K562 (cell line): ENCODE data around the gene ACOT7. TPM values are rescaled to one million over a fixed set of nuclear protein-coding genes. Genes with fewer than 3 reads are reported as not detected.

Experiments used
- ATAC-seq: fragments of 200-7000 bp; cut with Tn5 transposase; 3 replicates; pipeline ENCODE4 v1.9.1; 2020; ENCODE audit warnings: moderate library complexity
- BruUV-seq: library from RNA; stranded (reverse); fragments of 400-500 nt; replicated peaks from 2 replicates; lab custom pipeline; 2021; lab: Mats Ljungman, UMichigan
- CTCF ChIA-PET: fragments of 300-600 bp; formaldehyde crosslinking; extraction: SDS; loops from one replicate; lab custom pipeline; 2021; ENCODE audit warnings: low intra/inter-chr PET ratio; lab: Yijun Ruan, JAX
- POLR2A ChIA-PET: fragments of 300-600, 350-650 bp; sonication (Branson Sonifier 250); formaldehyde crosslinking; extraction: SDS; loops from one replicate; lab custom pipeline; 2021; ENCODE audit warnings: antibody characterized with exemption, inconsistent platforms; lab: Yijun Ruan, JAX
- DNase-seq, 4 experiments: peaks; one replicate each; pipeline versions ENCODE4 v3.0.0 to v3.0.0-alpha.2; 2011 to 2018; ENCODE audit warnings: low spot score in 3 of 4, mixed read lengths in 3 of 4; ENCODE audit errors: extremely low read depth in 1 of 4
- FAIRE-seq: peaks from 2 replicates; lab custom pipeline; 2011; peaks lifted over from hg19 to GRCh38; lab: Jason Lieb, UNC
- H2AFZ ChIP-seq: 2 replicates; pipeline ENCODE4 v1.6.0; 2011; ENCODE audit warnings: low read depth, low read length, control low read depth, inconsistent platforms
- H3K27ac ChIP-seq: fragments of 200-600 bp; 3 replicates; pipeline ENCODE4 v1.8.0; 2011; ENCODE audit warnings: low read depth, mild to moderate bottlenecking, control low read depth, inconsistent platforms, low read length, moderate library complexity, mixed read lengths; ENCODE audit errors: extremely low read depth
- H3K27me3 ChIP-seq, 2 experiments: fragments of 300-600 bp in 1 of 2; 2 replicates in 1 of 2; 3 replicates in 1 of 2; pipeline versions ENCODE4 v1.6.0 to v1.8.0; 2011; ENCODE audit warnings: inconsistent platforms in 2 of 2, low read length in 2 of 2, mild to moderate bottlenecking in 1 of 2, mixed read lengths in 1 of 2, moderate library complexity in 1 of 2; ENCODE audit not compliant: control insufficient read depth in 2 of 2, insufficient read depth in 2 of 2
- H3K36me3 ChIP-seq: fragments of 300-600 bp; 3 replicates; pipeline ENCODE4 v1.8.0; 2011; ENCODE audit warnings: mild to moderate bottlenecking, low read length, inconsistent platforms; ENCODE audit not compliant: control insufficient read depth, insufficient read depth
- H3K4me1 ChIP-seq, 2 experiments: fragments of 200-600 bp in 1 of 2; replicated peaks in 1 of 2; 2 replicates in 1 of 2; 3 replicates in 1 of 2; pipeline versions ENCODE4 v1.5.1 to v1.8.0; 2011; ENCODE audit warnings: inconsistent platforms in 2 of 2, low read length in 2 of 2, mild to moderate bottlenecking in 1 of 2, mixed read lengths in 1 of 2, moderate library complexity in 1 of 2; ENCODE audit not compliant: control insufficient read depth in 2 of 2, insufficient read depth in 2 of 2
- H3K4me2 ChIP-seq: 2 replicates; pipeline ENCODE4 v1.6.1; 2011; ENCODE audit warnings: low read length, control low read depth, inconsistent platforms, mixed read lengths; ENCODE audit not compliant: insufficient read depth
- H3K4me3 ChIP-seq: fragments of 200-600 bp; sonication (generic), shearing (Covaris generic); 2 replicates; pipeline ENCODE4 v1.5.1; 2016; ENCODE audit warnings: control low read depth, inconsistent platforms
- H3K79me2 ChIP-seq: fragments of 200-600 bp; 3 replicates; pipeline ENCODE4 v1.8.0; 2011; ENCODE audit warnings: low read length, inconsistent platforms; ENCODE audit not compliant: control insufficient read depth, insufficient read depth
- H3K9ac ChIP-seq, 2 experiments: 2 replicates each; pipeline versions ENCODE4 v1.6.0 to v1.6.1; 2011; ENCODE audit warnings: low read depth in 2 of 2, low read length in 2 of 2, control low read depth in 1 of 2, inconsistent platforms in 1 of 2, mild to moderate bottlenecking in 1 of 2, mixed read lengths in 1 of 2; ENCODE audit not compliant: insufficient read depth in 1 of 2
- H3K9me1 ChIP-seq: one replicate; pipeline ENCODE4 v1.6.0; 2011; ENCODE audit warnings: inconsistent platforms, mild to moderate bottlenecking, low read length, moderate library complexity; ENCODE audit not compliant: control insufficient read depth, insufficient read depth
- H3K9me3 ChIP-seq: replicated peaks from 2 replicates; pipeline ENCODE4 v1.5.1; 2011; ENCODE audit warnings: low read depth, low read length, inconsistent platforms; ENCODE audit not compliant: control insufficient read depth, insufficient read depth
- H4K20me1 ChIP-seq: replicated peaks from 2 replicates; pipeline ENCODE4 v1.6.1; 2011; ENCODE audit warnings: low read length, inconsistent platforms, mixed read lengths; ENCODE audit not compliant: control insufficient read depth, insufficient read depth
- CHCHD3 ChIP-seq: fragments of 250-450 bp; sonication (Bioruptor Pico); IDR thresholded peaks from 2 replicates; pipeline ENCODE4 v2.1.2; 2022; ENCODE audit warnings: mild to moderate bottlenecking
- EHMT2 ChIP-seq: fragments of 450-650 bp; IDR thresholded peaks from 2 replicates; pipeline ENCODE4 v1.6.1; 2018; ENCODE audit warnings: antibody characterized with exemption
- ETV1 ChIP-seq: fragments of 450-650 bp; conservative IDR thresholded peaks from 2 replicates; pipeline ENCODE4 v1.6.1; 2016; ENCODE audit warnings: missing genetic modification characterization, control low read depth, low read depth, missing compliant biosample characterization
- SNRNP70 ChIP-seq: fragments of 200-400 bp; formaldehyde crosslinking; optimal IDR thresholded peaks from 2 replicates; pipeline ENCODE3; 2017; ENCODE audit warnings: low read depth, low read length
- SOX6 ChIP-seq: fragments of 450-650 bp; IDR thresholded peaks from 2 replicates; pipeline ENCODE4 v1.6.1; 2014; ENCODE audit warnings: mild to moderate bottlenecking
- TCFL5 ChIP-seq: fragments of 250-450 bp; sonication (Bioruptor Pico); conservative IDR thresholded peaks from 2 replicates; pipeline ENCODE4 v1.6.1; 2021; ENCODE audit warnings: mild to moderate bottlenecking, moderate library complexity, matching md5 sums
- ZNF431 ChIP-seq: sonication (generic); formaldehyde crosslinking; IDR thresholded peaks from 2 replicates; pipeline ENCODE4 v1.8.0; 2022; ENCODE audit warnings: mild to moderate bottlenecking, missing genetic modification reagents
- WGBS: fragments of 100-300 bp; shearing (Covaris generic); methylation state at CpG from one replicate; pipeline ENCODE4 v1.1.6; 2016; ENCODE audit warnings: low coverage, mixed read lengths; ENCODE audit not compliant: insufficient coverage; ENCODE audit errors: missing lambda C conversion rate; 5-methylcytosine and 5-hydroxymethylcytosine counted together
- in situ Hi-C: fragments of 300-500 bp; cut with MboI; formaldehyde crosslinking; loops from 4 replicates; pipeline ENCODE4 v1.15.0; 2018; ENCODE audit warnings: inconsistent platforms, mixed read lengths
- intact Hi-C: fragments of 100-400 bp; cut with micrococcal nuclease; formaldehyde crosslinking; loops from 2 replicates; pipeline ENCODE4 v1.14.2; 2022
- polyA plus RNA-seq, 8 experiments: library from polyadenylated mRNA; depleted of rRNA in 4 of 8; stranded (reverse) in 5 of 8; unstranded in 3 of 8; fragments of >200 nt; fragmentation: Nextera tagmentation in 2 of 8; fragmentation: Illumina TruSeq in 1 of 8; extraction: Ambion mirVana in 2 of 8; extraction: Trizol in 1 of 8; gene quantifications; 2 replicates each; pipeline versions ENCODE4 v1.2.1 to v1.2.3, GENCODE V29; 2011 to 2014; ENCODE audit warnings: inconsistent platforms in 1 of 8, missing spikeins in 1 of 8
- total RNA-seq, 7 experiments: library from RNA; depleted of rRNA in 6 of 7; stranded (reverse); fragments of >200 nt in 6 of 7; fragmentation: Illumina TruSeq in 2 of 7; extraction: Trizol in 2 of 7; gene quantifications; 2 replicates each; pipeline versions ENCODE4 v1.2.1 to v1.2.3, GENCODE V29; 2011 to 2021; ENCODE audit warnings: low replicate concordance in 1 of 7
- TF ChIP-seq, protein P1 (sequence below): sonication (generic); formaldehyde crosslinking; IDR thresholded peaks from 2 replicates; pipeline ENCODE4 v1.8.1; 2022; ENCODE audit warnings: missing genetic modification reagents
- TF ChIP-seq, protein P2 (sequence below): fragments of 250-450 bp; sonication (Bioruptor Pico); IDR thresholded peaks from 2 replicates; pipeline ENCODE4 v1.4.0; 2020; ENCODE audit warnings: mild to moderate bottlenecking

The ACOT7 gene
- total and polyA plus RNA-seq, 9 of the 15 experiments (the other 6 are each of a cell fraction or from before 2014, with no cell fraction given): 7.0 to 92.6 (median 37.2) TPM

DNA sequence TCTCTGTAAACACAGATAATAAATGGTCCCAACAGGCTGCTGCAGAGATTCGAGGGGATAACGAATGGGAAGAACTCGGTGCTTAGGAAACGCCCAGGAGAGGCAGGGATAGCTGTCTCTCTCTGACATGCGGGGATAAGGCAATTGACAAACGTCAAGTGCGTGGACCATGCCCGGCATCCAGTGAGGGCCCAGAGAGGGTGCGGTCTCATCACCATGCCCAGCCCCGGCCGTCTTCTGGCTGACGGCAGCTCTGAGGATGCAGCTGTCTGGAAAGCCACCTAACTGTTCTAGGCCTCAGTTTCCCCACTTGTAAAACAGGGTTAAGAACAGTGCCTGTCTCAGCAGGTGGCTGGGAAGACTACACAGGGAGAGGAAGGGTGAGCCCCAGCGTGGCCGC, 48.1 kb downstream of the ACOT7 start:
- H3K4me3 ChIP-seq: no peak overlapping the region
- H3K27me3 ChIP-seq: no peaks in the 10 kb centered on the region
- TF ChIP-seq CHCHD3: no peak
- TF ChIP-seq TCFL5: no peak
- TF ChIP-seq, protein P1, sequence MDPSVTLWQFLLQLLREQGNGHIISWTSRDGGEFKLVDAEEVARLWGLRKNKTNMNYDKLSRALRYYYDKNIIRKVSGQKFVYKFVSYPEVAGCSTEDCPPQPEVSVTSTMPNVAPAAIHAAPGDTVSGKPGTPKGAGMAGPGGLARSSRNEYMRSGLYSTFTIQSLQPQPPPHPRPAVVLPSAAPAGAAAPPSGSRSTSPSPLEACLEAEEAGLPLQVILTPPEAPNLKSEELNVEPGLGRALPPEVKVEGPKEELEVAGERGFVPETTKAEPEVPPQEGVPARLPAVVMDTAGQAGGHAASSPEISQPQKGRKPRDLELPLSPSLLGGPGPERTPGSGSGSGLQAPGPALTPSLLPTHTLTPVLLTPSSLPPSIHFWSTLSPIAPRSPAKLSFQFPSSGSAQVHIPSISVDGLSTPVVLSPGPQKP (CRISPR knock-in tag): no peak
- no peak for TF ChIP-seq EHMT2
- no peak for TF ChIP-seq ETV1
- TF ChIP-seq ZNF431: no peak
- TF ChIP-seq SOX6: no peak
- no peak for TF ChIP-seq SNRNP70
- TF ChIP-seq, protein P2, sequence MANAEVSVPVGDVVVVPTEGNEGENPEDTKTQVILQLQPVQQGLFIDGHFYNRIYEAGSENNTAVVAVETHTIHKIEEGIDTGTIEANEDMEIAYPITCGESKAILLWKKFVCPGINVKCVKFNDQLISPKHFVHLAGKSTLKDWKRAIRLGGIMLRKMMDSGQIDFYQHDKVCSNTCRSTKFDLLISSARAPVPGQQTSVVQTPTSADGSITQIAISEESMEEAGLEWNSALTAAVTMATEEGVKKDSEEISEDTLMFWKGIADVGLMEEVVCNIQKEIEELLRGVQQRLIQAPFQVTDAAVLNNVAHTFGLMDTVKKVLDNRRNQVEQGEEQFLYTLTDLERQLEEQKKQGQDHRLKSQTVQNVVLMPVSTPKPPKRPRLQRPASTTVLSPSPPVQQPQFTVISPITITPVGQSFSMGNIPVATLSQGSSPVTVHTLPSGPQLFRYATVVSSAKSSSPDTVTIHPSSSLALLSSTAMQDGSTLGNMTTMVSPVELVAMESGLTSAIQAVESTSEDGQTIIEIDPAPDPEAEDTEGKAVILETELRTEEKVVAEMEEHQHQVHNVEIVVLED: no peak
- H3K27ac ChIP-seq: no peak overlapping the region
- 66% methylated on average over 13 of the region's 14 CpGs for WGBS
- H3K4me1 ChIP-seq: peaks cover 0 to 9% of the 10 kb centered on the region in 2 experiments; a peak in 1 of 5 replicates
- H2AFZ ChIP-seq: no peak overlapping the region
- H3K36me3 ChIP-seq: 0 out of 3 replicates have a peak, but pooled peaks cover 2% of the 10 kb centered on the region
- ATAC-seq (no peak), FAIRE-seq (no peak), DNase-seq (no peak)
- H3K4me2 ChIP-seq: no peak overlapping the region
- no TSS peak for BruUV-seq
- no peaks in the 10 kb centered on the region for H3K79me2 ChIP-seq
- ChIA-PET CTCF (no interaction called here), POLR2A (no interaction called here)
- H3K9ac ChIP-seq: no peak overlapping the region; a peak in 1 of 4 replicates
- H4K20me1 ChIP-seq: peaks cover 32% of the 10 kb centered on the region; the same call in 1 of the 2 replicates
- H3K9me3 ChIP-seq: no peaks in the 10 kb centered on the region
- in situ Hi-C loops: loop anchor here (5.0 kb wide), 2 partner anchors 57 to 98 kb away; no protein-coding TSS in a partner anchor
- H3K9me1 ChIP-seq: peaks cover 3% of the 10 kb centered on the region
- intact Hi-C loops: no loop called here
